HCT116 (cell line): ENCODE results near the gene SEMA4A.

Source experiments
- EZH2 ChIP-seq: fragments of 200-600 bp; sonication (generic); IDR thresholded peaks from 2 replicates; pipeline ENCODE4 v1.6.1; 2017; ENCODE audit warnings: antibody characterized with exemption, mixed run types
- POLR2AphosphoS5 ChIP-seq: IDR thresholded peaks from 2 replicates; pipeline ENCODE4 v1.6.1; 2011; ENCODE audit warnings: mild to moderate bottlenecking, low read depth, low read length, moderate library complexity
- TCF7L2 ChIP-seq: IDR thresholded peaks from 2 replicates; pipeline ENCODE4 v1.7.0; 2011; ENCODE audit warnings: borderline replicate concordance, inconsistent platforms; ENCODE audit not compliant: insufficient read depth, insufficient read length; ENCODE audit errors: extremely low read depth
- TF ChIP-seq, protein P1 (sequence below), 3 experiments: fragments of 200-600 bp in 1 of 3; sonication (generic) in 1 of 3; IDR thresholded peaks in 2 of 3; conservative IDR thresholded peaks in 1 of 3; 2 replicates each; pipeline ENCODE4 v1.5.1; 2012 to 2017; ENCODE audit warnings: low read depth in 2 of 3, low read length in 2 of 3, antibody characterized with exemption in 1 of 3, borderline replicate concordance in 1 of 3, control low read depth in 1 of 3, mild to moderate bottlenecking in 1 of 3, mixed read lengths in 1 of 3, mixed run types in 1 of 3, moderate library complexity in 1 of 3; ENCODE audit not compliant: insufficient read depth in 1 of 3

DNA sequence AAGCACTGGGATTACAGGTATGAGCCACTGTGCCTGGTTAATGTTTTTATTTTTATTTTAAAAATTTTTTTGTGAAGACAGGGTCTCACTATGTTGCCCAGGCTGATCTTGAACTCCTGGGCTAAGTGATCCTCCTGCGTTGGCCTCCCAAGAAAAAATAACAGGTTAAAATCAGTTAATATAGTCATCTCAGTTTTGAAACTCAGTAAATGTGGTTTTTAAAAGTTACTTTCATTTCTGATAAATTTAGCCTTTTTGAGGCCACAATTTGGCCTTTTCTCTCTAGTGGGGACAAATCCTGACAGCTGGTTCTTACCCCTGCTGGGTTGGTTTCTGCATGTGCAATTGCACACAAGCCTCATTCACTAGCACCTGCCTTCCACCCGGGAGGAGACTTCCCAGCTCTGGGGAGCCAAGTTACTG, 72.7 kb downstream of the SEMA4A start:
- TF ChIP-seq, protein P1, sequence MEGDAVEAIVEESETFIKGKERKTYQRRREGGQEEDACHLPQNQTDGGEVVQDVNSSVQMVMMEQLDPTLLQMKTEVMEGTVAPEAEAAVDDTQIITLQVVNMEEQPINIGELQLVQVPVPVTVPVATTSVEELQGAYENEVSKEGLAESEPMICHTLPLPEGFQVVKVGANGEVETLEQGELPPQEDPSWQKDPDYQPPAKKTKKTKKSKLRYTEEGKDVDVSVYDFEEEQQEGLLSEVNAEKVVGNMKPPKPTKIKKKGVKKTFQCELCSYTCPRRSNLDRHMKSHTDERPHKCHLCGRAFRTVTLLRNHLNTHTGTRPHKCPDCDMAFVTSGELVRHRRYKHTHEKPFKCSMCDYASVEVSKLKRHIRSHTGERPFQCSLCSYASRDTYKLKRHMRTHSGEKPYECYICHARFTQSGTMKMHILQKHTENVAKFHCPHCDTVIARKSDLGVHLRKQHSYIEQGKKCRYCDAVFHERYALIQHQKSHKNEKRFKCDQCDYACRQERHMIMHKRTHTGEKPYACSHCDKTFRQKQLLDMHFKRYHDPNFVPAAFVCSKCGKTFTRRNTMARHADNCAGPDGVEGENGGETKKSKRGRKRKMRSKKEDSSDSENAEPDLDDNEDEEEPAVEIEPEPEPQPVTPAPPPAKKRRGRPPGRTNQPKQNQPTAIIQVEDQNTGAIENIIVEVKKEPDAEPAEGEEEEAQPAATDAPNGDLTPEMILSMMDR (IDR thresholded peaks at IDR 0.05 in 2 of 3, conservative IDR thresholded peaks at IDR 0.05 in 1 of 3; ENCODE audit: borderline replicate concordance in 1 of 3, insufficient read depth in 1 of 3, low read depth in 2 of 3, low read length in 2 of 3) = no peak
- TF ChIP-seq EZH2 (no peak), TCF7L2 (no peak), POLR2AphosphoS5 (no peak)
